GM23248 (cell line): ENCODE results near the gene HSD17B14. TPM values are rescaled to one million over a fixed set of nuclear protein-coding genes. Genes with fewer than 3 reads are reported as not detected.

ENCODE experiments used
- DNase-seq: peaks from one replicate; pipeline ENCODE4 v3.0.0-alpha.2; 2015
- H2AFZ ChIP-seq: fragments of 200-600 bp; sonication (generic); 2 replicates; pipeline ENCODE4 v1.6.1; 2016; ENCODE audit warnings: antibody characterized with exemption
- H3F3A ChIP-seq: fragments of 200-600 bp; sonication (generic); 2 replicates; pipeline ENCODE4 v1.6.1; 2016; ENCODE audit warnings: mild to moderate bottlenecking, antibody characterized with exemption, mixed run types; ENCODE audit not compliant: insufficient read depth
- H3K27ac ChIP-seq: fragments of 200-600 bp; sonication (generic); 2 replicates; pipeline ENCODE4 v1.5.1; 2016; ENCODE audit warnings: mild to moderate bottlenecking
- H3K27me3 ChIP-seq: fragments of 200-600 bp; sonication (generic); replicated peaks from 2 replicates; pipeline ENCODE4 v1.6.1; 2016; ENCODE audit warnings: mild to moderate bottlenecking; ENCODE audit not compliant: insufficient read depth
- H3K36me3 ChIP-seq: fragments of 200-600 bp; sonication (generic); 2 replicates; pipeline ENCODE4 v1.6.1; 2016; ENCODE audit warnings: low read depth, mild to moderate bottlenecking
- H3K4me1 ChIP-seq: fragments of 200-600 bp; sonication (generic); 2 replicates; pipeline ENCODE4 v1.6.1; 2016; ENCODE audit warnings: mild to moderate bottlenecking; ENCODE audit not compliant: insufficient read depth
- H3K4me2 ChIP-seq: fragments of 200-600 bp; sonication (generic); one replicate; pipeline ENCODE4 v1.6.1; 2016; ENCODE audit warnings: mild to moderate bottlenecking; ENCODE audit not compliant: unreplicated experiment
- H3K4me3 ChIP-seq: fragments of 200-600 bp; sonication (generic); 2 replicates; pipeline ENCODE4 v1.5.1; 2016; ENCODE audit warnings: mild to moderate bottlenecking
- H3K79me2 ChIP-seq: fragments of 200-600 bp; sonication (generic); 2 replicates; pipeline ENCODE4 v1.6.1; 2016; ENCODE audit warnings: mild to moderate bottlenecking; ENCODE audit not compliant: insufficient read depth
- H3K9ac ChIP-seq: fragments of 200-600 bp; sonication (generic); 2 replicates; pipeline ENCODE4 v1.6.1; 2016; ENCODE audit warnings: mild to moderate bottlenecking
- H3K9me2 ChIP-seq: fragments of 200-600 bp; sonication (generic); 2 replicates; pipeline ENCODE4 v1.6.1; 2016; ENCODE audit warnings: mixed run types, mild to moderate bottlenecking, moderate library complexity; ENCODE audit not compliant: insufficient read depth
- H3K9me3 ChIP-seq: fragments of 200-600 bp; sonication (generic); one replicate; pipeline ENCODE4 v1.6.1; 2017; ENCODE audit warnings: low read depth
- H4K20me1 ChIP-seq: fragments of 200-600 bp; sonication (generic); 2 replicates; pipeline ENCODE4 v1.6.0; 2016; ENCODE audit not compliant: insufficient read depth
- EZH2 ChIP-seq: fragments of 200-600 bp; sonication (generic); IDR thresholded peaks from 2 replicates; pipeline ENCODE4 v1.6.1; 2018; ENCODE audit warnings: antibody characterized with exemption, mild to moderate bottlenecking; ENCODE audit not compliant: insufficient read depth, poor library complexity, severe bottlenecking
- EZH2phosphoT487 ChIP-seq: fragments of 200-600 bp; sonication (generic); IDR thresholded peaks from 2 replicates; pipeline ENCODE4 v1.6.1; 2018; ENCODE audit warnings: antibody characterized with exemption, moderate library complexity, mild to moderate bottlenecking, low read depth; ENCODE audit not compliant: insufficient read depth
- WGBS, 2 experiments: methylation state at CpG; one replicate each; pipeline ENCODE4 v1.1.6; 2015 to 2017; ENCODE audit warnings: low lambda C conversion rate in 2 of 2, low coverage in 1 of 2; ENCODE audit errors: missing lambda C conversion rate in 2 of 2; 5-methylcytosine and 5-hydroxymethylcytosine counted together
- in situ Hi-C: fragments of 300-500 bp; cut with MboI; formaldehyde crosslinking; loops from 2 replicates; pipeline ENCODE4 v1.15.0; 2020
- polyA plus RNA-seq: library from polyadenylated mRNA; unstranded; fragments of >200 nt; fragmentation: Nextera tagmentation; extraction: Ambion mirVana; gene quantifications from 2 replicates; pipeline ENCODE4 v1.2.1, GENCODE V29; 2016
- total RNA-seq: library from RNA; depleted of rRNA; stranded (reverse); fragments of >200 nt; shearing (Covaris generic); gene quantifications from 2 replicates; pipeline ENCODE4 v1.2.3, GENCODE V29; 2014

The HSD17B14 gene
- total and polyA plus RNA-seq, 2 experiments from 2014 or later = 2.6 to 4.4 TPM

- Histone ChIP-seq H3K9me2 (no peaks in the 10 kb centered on the region), H3K4me2 (no peak overlapping the region), H4K20me1 (no peaks in the 10 kb centered on the region), H3K36me3 (no peaks in the 10 kb centered on the region), H3K9ac (no peak overlapping the region), H3F3A (no peaks in the 10 kb centered on the region), H2AFZ (0 out of 2 replicates have a peak overlapping the region, but pooled peaks have one; percentile 2), H3K27me3 (no peaks in the 10 kb centered on the region), H3K27ac (no peak overlapping the region), H3K4me1 (0 out of 2 replicates have a peak, but pooled peaks cover 3% of the 10 kb centered on the region), H3K9me3 (no peaks in the 10 kb centered on the region), H3K4me3 (no peak overlapping the region), H3K79me2 (no peaks in the 10 kb centered on the region)
- TF ChIP-seq EZH2 = no peak
- no peak for TF ChIP-seq EZH2phosphoT487
- peak; percentile 92 for DNase-seq
- in situ Hi-C loops = no loop called here
- 6 to 8% methylated on average over 4 of the region's 4 CpGs for WGBS, 2 experiments
These were observed 16.9 kb downstream of the HSD17B14 start for GRCh38 chr19:48819366-48819816.

GRCh38 chr19:48818234-48818820, 18.0 kb downstream of the HSD17B14 start:
- H4K20me1 ChIP-seq = no peaks in the 10 kb centered on the region
- 85 to 92% methylated on average over 7 to 9 of the region's 9 CpGs for WGBS, 2 experiments
- H3K4me2 ChIP-seq = no peak overlapping the region
- H3K9ac ChIP-seq = no peak overlapping the region
- no peak overlapping the region for H3K4me3 ChIP-seq
- 0 out of 2 replicates have a peak, but pooled peaks cover 3% of the 10 kb centered on the region for H3K4me1 ChIP-seq
- H3K36me3 ChIP-seq = no peaks in the 10 kb centered on the region
- H3K27ac ChIP-seq = no peak overlapping the region
- no peaks in the 10 kb centered on the region for H3K79me2 ChIP-seq
- no peaks in the 10 kb centered on the region for H3K27me3 ChIP-seq
- no peak overlapping the region for H2AFZ ChIP-seq
- no peaks in the 10 kb centered on the region for H3F3A ChIP-seq
- no peaks in the 10 kb centered on the region for H3K9me2 ChIP-seq
- no peak for DNase-seq
- no peaks in the 10 kb centered on the region for H3K9me3 ChIP-seq
- TF ChIP-seq EZH2 = no peak
- TF ChIP-seq EZH2phosphoT487 = no peak
- in situ Hi-C loops = no loop called here

- no peaks in the 10 kb centered on the region for H3K79me2 ChIP-seq
- WGBS, 2 experiments = 67 to 79% methylated on average over 5 of the region's 5 CpGs
- H3K9ac ChIP-seq = no peak overlapping the region
- no peaks in the 10 kb centered on the region for H3K36me3 ChIP-seq
- no peak for TF ChIP-seq EZH2phosphoT487
- TF ChIP-seq EZH2 = no peak
- no peak for DNase-seq
- no peak overlapping the region for H3K4me3 ChIP-seq
- no peak overlapping the region for H3K27ac ChIP-seq
- no peak overlapping the region for H3K4me2 ChIP-seq
- no peak overlapping the region for H2AFZ ChIP-seq
- no peaks in the 10 kb centered on the region for H3F3A ChIP-seq
- H4K20me1 ChIP-seq = no peaks in the 10 kb centered on the region
- in situ Hi-C loops = no loop called here
- H3K9me2 ChIP-seq = no peaks in the 10 kb centered on the region
- H3K4me1 ChIP-seq = 0 out of 2 replicates have a peak, but pooled peaks cover 3% of the 10 kb centered on the region
- no peaks in the 10 kb centered on the region for H3K27me3 ChIP-seq
- no peaks in the 10 kb centered on the region for H3K9me3 ChIP-seq
These were observed 18.6 kb downstream of the HSD17B14 start for GRCh38 chr19:48817585-48818124.

GRCh38 chr19:48815870-48816501, 20.3 kb downstream of the HSD17B14 start:
- Histone ChIP-seq H3K27ac (no peak overlapping the region), H3K9ac (no peak overlapping the region), H3K4me2 (no peak overlapping the region), H3F3A (no peaks in the 10 kb centered on the region), H3K9me3 (no peaks in the 10 kb centered on the region), H3K27me3 (no peaks in the 10 kb centered on the region), H3K79me2 (no peaks in the 10 kb centered on the region), H3K36me3 (no peaks in the 10 kb centered on the region), H2AFZ (no peak overlapping the region), H4K20me1 (no peaks in the 10 kb centered on the region), H3K4me3 (no peak overlapping the region), H3K9me2 (no peaks in the 10 kb centered on the region), H3K4me1 (0 out of 2 replicates have a peak, but pooled peaks cover 3% of the 10 kb centered on the region)
- 52% methylated on average over 14 of the region's 14 CpGs for WGBS, 2 experiments
- in situ Hi-C loops = no loop called here
- DNase-seq = no peak
- TF ChIP-seq EZH2 (no peak), EZH2phosphoT487 (no peak)
